Activated T-helper 9 cell treated with anti-CD3 and anti-CD28 coated beads, Interleukin-2, amount 50 U/mL, for 16 hours (primary cell): ENCODE measurements around the gene LRRC45.
"Not testable (repeated sequence)": the region's sequence is repeated elsewhere in the genome, so short reads cannot be mapped to it uniquely, and the experiment has no call there.

Experiments
- DNase-seq: peaks from one replicate; pipeline ENCODE4 v3.0.0-alpha.2; 2020; ENCODE audit warnings: low read depth

Gene LRRC45

GRCh38 chr17:82022981-82023446 is at the start of gene LRRC45:
LRRC45 (plus strand) TSS chr17:82023305; CDS start chr17:82023644, 339 bp downstream.
- peak; percentile 100 for DNase-seq

DNA sequence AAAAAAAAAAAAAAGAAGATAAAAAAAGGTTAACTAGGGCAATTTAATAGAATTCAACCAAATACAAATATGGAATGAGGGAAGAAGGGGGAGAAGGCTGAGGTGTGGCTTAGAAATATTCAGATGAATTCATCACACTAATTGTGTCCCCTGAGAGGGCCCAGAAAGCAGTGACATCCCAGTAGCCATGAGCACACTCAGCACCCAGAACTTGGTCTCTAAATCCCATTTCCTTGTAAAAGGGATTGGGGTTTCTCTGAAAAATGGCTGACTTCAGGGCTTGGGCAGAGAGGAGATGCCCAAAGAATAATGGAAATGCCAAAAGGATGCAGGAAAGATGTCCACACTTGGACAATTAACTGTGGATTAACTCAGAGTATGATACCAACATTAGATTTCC is 49.7 kb upstream of the LRRC45 start:
- no peak for DNase-seq

- no peak for DNase-seq
Measured at GRCh38 chr17:81976332-81977210, 46.5 kb upstream of the LRRC45 start.

DNA sequence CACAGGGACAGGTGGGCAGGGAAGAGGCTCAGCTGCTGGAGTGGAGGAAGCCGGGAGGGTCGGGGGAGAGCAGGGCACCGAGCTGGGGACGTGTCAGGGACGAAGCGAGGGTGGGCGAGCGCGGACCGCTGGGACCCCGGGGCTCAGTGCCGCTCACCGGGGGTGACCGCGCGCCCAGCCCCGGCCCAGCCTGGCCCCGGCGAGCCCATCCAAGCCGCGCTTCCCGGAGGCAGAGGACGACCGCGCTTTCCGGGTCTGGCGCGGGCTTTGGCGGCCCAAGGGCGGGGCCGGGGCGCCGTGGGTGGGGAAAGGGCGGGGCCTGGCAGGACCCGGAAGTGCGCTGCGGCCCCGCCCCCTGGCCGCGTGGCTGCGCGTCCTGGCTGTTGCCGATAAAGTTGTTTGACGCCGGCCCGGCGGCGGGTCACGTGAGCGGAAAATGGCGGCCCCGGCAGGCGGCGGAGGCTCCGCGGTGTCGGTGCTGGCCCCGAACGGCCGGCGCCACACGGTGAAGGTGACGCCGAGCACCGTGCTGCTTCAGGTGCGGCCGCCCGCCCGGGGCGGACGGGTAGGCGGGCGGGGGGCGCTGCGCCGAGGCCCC is 45.8 kb upstream of the LRRC45 start, which contains the start of gene ASPSCR1:
TSS of gene ASPSCR1 (plus strand) at position 419 of the 598 bp plus-strand sequence. CDS start at position 437, 18 bp downstream.
- DNase-seq: peak; percentile 86

GRCh38 chr17:81978524-81979298 is 44.4 kb upstream of the LRRC45 start:
- no peak for DNase-seq

DNA sequence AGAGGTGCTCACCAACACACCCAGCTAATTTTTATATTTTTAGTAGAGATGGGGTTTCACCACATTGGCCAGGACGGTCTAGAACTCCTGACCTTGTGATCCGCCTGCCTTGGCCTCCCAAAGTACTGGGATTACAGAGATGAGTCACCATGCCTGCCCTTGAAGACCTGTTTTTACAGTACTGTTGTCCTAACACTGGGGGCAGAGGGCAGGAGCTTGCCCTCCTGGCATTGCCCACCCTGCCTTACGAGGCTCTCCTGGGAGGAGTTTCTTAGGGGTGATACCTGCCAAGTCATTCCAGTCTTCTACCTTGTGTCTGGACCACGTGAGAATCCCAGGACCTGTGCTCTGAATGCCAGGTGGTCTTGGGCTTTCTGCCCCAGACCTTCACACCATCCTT is 43.0 kb upstream of the LRRC45 start:
- no peak for DNase-seq

DNA sequence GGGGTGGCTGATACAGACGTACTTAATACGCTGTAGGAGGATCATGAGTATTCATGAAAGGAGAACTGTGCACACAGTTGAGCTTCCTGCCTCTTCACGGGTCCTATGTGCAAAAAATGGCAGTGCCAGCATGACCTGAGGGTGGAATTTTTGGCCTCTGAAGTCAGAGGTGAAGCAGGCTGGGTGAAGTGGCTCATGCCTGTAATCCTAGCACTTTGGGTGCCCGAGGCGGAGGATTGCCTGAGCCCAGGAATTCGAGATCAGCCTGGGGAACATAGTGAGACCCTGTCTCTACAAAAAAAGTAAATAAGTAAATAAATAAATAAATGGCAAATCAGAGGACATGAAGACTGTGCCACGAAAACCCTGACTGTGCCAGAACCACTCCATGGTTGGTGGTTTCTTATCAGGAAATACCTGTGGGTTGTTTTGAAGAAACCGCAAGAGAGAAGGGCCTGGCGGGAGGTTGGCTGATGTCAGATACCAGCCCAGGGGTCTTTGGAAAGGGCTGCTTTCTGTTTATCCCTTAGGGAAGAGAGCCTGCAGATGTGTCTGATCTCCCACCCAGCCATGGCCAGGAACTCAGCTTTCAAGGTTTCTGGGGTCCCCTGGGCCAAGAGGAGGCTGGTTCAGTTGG is 42.3 kb upstream of the LRRC45 start:
- DNase-seq: no peak

DNA sequence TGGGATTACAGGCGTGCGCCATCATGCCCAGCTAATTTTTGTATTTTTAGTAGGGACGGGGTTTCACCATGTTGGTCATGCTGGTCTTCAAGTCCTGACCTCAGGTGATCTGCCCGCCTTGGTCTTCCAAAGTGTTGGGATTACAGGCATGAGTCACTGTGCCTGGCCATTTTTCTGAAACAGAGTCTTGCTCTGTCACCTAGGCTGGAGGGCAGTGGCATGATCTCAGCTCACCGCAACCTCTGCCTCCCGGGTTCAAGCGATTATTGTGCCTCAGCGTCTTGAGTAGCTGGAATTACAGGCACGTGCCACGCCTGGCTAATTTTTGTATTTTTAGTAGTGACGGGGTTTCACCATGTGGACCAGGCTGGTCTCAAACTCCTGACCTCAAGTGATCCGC is 41.6 kb upstream of the LRRC45 start:
- not testable (repeated sequence) for DNase-seq

DNA sequence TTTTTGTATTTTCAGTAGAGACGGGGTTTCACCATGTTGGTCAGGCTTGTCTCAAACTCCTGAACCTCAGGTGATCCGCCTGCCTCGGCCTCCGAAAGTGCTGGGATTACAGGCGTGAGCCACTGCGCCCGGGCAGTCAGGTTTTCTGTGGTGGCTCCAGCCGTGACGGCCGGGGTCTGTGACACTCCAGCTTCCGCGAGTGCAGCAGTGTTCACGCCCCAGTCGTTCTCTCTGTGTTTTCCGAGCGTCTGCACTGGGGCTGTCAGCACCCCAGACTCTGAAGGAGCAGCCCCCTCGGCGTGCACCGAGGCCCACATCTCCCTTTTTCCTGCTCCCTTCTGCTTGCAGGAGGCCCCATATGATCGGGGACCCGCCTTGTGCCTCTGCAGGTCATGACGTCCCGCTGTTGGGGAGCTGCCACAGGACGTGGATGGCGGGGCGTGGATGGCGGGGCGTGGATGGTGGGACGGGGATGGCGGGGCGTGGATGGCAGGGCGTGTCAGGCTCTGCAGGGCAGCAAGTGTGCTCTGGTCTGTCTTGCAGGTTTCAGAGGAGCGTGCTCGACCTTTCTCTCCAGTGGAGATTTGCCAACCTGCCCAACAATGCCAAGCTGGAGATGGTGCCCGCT is 40.0 kb upstream of the LRRC45 start:
- no peak for DNase-seq

DNA sequence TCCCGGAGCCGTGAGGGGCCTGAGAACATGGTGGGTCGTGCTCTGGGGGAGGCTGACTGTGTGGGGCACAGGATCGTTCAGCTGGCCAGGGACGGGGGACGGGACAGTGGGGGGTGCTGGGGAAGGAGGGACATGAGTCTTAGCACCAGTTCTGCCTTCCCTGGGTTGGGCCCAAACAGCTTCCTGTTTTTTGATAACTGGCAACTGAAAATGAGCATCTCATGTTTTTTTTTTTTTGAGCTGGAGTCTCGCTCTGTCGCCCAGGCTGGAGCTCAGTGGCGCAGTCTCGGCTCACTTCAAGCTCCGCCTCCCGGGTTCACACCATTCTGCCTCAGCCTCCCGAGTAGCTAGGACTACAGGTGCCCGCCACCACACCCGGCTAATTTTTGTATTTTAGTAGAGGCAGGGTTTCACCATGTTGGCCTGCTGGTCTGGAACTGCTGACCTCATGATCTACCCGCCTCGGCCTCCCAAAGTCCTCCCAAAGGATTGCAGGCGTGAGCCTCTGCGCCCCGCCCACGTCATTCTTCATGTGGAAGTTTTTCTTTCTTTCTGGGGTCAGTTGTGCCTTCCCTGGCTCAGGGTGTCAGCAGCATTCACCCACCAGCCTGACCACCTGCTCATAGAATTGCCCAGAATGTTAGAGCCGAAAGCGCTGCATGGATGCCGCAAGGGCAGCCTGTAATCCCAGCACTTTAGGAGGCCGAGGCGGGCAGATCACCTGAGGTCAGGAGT is 39.3 kb upstream of the LRRC45 start:
- DNase-seq: no peak

- no peak for DNase-seq
Measured at GRCh38 chr17:81984773-81985410, 38.2 kb upstream of the LRRC45 start.

- DNase-seq: no peak
Measured at GRCh38 chr17:81986606-81987005, 36.5 kb upstream of the LRRC45 start.

DNA sequence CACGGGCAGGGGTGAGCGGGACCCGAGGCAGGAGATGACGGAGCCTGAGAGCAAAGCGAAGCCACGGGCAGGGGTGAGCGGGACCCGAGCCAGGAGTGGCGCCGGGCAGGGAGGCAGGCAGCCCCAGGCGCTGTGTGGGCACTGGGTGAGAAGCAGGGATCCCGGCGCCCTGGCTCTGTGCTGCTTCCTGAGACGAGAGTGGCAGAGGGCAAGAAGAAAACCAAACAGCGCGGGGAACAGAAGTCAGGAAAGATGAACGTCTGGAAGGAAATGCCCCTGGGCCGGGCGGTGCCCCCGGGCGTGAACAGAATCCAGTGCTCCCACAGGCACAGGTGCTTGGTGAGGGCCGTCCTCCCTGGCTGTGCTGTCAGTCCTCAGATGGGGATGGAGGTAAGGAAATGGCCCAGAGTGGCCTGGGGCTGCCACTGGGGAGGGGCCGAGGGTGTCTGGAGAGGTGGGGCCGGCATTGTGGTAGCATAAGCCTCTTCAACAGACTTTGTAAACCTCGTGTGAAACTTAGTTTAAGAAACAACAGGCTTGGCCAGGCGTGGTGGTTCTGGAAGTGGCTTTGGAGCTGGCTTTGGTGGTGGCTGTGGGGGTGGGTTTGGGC is 35.8 kb upstream of the LRRC45 start:
- no peak for DNase-seq

- no peak for DNase-seq
Measured at GRCh38 chr17:81990836-81991683, 32.0 kb upstream of the LRRC45 start.

DNA sequence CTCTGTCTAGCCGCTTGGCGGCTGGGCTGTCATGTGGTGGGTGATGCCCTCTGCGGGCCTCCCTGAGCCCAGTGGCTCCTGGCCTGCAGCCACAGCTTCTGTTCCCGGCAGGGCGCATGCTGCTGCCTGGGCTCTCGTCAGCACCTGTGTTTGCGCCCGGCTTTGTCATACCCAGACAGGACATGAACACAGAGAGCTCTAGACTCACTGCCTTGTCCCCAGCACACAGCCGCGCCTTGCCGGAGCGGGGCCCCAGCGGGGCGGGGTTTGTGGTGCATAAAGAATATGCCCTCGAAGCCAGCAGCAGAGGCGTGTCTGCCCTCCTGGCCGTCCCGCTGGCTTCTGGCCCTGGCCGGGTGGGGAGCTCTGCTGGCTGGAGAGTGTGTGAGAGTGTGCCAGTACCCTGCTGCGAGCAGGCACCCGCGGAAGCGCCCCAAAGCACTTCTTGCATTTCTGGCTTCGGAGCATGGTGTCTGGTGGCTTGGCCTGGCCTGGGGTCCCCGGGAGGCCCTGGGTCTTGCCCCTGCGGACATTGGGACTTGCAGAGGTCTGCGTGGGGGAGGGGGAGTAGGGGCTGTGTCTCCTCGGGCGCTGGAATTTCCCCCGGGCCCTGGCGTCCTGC is 31.3 kb upstream of the LRRC45 start:
- no peak for DNase-seq

DNA sequence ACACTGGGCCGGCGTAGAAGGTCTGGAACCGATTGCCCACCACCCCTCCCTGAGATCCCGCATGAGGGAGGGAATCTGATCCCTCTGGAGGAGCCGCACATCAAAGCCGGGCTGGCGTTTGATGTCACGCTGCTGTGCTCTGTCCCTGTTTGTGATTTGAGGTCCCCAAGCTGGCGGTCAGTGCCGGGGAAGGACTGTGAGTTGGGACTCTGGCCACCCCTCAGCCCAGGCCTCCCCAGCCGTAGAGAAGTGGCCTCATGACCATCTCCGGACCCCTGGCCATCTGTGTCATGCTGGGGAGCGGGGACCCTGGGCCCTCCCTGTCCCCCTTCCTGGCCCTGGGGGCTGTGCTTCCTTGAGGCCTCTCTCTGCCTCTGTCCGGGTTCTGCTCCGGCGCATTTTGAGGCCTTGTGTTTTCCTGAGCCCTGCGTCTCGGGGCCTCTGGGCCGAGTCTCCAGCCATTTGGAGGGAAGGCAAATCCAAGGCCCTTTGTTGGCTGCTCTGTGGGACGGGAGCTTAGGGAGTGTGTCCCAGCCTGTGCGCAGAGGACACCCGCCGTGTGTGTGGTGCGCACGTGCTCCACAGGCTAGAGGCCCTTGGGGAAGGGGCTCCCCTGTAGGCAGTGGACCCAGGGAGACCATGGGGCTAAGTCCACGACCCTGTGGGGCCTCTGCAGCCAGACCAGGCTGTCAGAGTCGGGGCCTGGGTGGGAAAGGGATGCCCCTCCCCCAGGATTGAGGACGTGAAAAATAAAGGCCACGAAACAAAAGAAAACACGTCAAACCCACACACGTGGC is 30.6 kb upstream of the LRRC45 start:
- no peak for DNase-seq

DNA sequence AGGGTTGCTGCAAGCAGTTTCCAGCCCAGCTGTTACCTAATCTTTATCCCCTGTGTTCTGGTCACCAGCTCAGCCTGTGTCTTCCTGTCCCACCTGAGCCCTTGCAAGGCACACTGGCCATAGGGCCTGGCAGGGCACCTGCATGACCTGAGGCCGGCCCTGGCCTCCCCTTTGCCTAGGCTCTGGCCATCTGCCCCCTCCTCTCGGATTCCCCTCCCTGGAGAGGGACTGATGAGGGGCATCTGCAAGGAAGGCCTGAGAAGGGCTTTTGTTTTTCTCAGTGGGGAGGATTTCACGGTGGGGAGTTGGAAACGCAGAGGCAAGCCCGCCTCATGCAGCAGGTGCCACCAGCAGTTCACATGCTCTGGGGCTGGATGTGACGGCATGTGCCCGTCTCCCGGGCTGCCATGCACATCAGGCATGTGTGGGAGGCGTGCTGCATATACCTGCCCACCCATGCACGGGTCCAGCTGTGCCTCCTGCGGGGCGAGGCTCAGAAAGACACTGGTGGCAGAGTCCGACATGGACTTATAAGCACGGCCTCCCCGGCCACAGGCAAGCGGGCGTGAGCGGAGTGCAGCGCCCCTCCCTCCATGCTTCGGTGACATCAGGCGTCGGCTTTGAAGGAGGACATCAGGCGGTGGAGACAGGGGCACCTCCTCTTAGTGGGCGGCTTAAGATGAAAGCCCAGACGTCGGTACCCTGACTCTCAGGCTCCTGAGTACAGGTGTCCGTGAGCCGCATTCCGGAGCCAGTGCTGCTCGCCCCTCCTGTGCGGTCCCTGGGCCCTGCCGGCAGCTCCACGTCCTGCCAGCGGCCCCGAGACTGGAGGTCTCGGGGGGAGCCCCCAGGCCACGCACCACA is 29.1 kb upstream of the LRRC45 start:
- DNase-seq: no peak
